ENCODE results near the gene SPG7.

SPG7 gene

DNA sequence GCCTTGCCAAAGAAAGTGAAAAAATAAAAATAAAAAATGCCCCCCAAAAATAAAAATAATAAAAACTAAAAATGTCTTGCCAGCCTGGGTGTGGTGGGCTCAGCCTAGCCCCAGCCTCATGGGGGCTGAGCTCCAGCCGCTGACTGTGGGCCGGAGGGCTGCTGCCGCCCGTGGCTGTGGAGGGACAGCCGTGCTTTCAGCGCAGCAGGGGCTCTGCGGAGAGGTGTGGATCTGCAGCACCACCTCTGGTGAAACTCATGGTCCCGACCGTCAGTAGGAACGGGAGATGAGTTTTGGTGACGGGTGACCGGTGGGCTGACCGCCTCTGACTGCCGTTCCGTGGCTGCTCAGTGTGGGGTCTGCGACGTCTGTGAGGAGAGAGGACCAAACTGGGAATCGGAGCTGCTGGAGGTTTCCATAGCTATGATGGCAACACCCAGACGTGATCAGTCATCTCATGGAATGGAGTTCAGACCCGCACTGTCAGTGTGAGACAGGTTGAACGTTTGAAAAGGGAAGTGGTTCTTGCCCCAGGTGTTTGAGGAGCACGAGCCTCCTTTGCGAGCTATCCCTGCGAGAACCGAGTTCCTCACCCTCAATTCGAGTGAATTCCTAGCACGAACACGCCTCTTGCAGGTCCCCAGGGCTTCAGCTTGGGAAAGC lies 40.3 kb downstream of the SPG7 start:
- peak; percentile 55 for FAIRE-seq
- TF ChIP-seq POU2F2 (IDR thresholded peaks at IDR 0.05; ENCODE audit: low read depth, low read length) = no peak
- no peak for TF ChIP-seq POLR2AphosphoS5 (IDR thresholded peaks at IDR 0.05; ENCODE audit: low read depth, low read length)
- peak; percentile 90 for TF ChIP-seq SPI1 (IDR thresholded peaks at IDR 0.05; ENCODE audit: low read depth, low read length)
- TF ChIP-seq POLR2A (IDR thresholded peaks at IDR 0.05; ENCODE audit: low read depth, low read length) = no peak
- TF ChIP-seq PAX5 (IDR thresholded peaks at IDR 0.05; ENCODE audit: insufficient read depth, low read length, severe bottlenecking) = no peak
- DNase-seq (ENCODE audit: insufficient read length, low spot score) = no peak

DNA sequence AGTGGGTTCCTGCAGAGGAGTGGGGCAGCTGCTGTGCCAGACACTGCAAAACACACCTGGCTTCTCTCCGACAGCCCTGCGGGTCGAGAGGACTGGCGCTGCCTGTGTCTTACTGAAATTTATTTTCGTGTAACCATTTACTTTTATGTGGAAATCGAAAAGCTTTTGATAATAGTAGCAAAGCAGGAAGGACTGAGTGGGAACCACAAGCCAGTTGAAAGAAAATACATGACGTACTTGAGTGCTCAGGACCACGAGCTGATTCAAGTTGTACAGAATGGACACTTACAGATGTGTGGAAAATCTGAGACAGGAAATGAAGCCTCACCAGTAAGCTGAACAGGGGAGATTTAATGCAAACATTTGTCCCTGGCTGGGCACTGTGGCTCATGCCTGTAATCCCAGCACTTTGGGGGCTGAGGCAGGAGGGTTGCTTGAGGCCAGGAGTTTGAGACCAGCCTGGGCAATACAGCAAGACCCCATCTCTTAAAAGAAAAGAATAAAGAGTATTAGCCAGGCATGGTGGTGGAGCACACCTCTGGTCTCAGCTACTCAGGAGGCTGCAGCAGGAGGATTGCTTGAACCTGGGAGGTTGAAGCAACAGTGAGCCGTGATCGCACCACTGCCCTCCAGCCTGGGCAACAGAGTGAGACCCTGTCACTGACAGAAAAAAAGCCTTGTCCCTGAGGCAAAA lies 41.0 kb downstream of the SPG7 start:
- DNase-seq (ENCODE audit: insufficient read length, low spot score) = no peak
- TF ChIP-seq POU2F2 (IDR thresholded peaks at IDR 0.05; ENCODE audit: low read depth, low read length) (no peak), TAF1 (IDR thresholded peaks at IDR 0.05; ENCODE audit: low read depth, low read length) (no peak), SPI1 (IDR thresholded peaks at IDR 0.05; ENCODE audit: low read depth, low read length) (no peak), PAX5 (IDR thresholded peaks at IDR 0.05; ENCODE audit: insufficient read depth, low read length, severe bottlenecking) (no peak), POLR2A (IDR thresholded peaks at IDR 0.05; ENCODE audit: low read depth, low read length) (no peak), POLR2AphosphoS5 (IDR thresholded peaks at IDR 0.05; ENCODE audit: low read depth, low read length) (no peak)
- peak; percentile 13 for FAIRE-seq

DNA sequence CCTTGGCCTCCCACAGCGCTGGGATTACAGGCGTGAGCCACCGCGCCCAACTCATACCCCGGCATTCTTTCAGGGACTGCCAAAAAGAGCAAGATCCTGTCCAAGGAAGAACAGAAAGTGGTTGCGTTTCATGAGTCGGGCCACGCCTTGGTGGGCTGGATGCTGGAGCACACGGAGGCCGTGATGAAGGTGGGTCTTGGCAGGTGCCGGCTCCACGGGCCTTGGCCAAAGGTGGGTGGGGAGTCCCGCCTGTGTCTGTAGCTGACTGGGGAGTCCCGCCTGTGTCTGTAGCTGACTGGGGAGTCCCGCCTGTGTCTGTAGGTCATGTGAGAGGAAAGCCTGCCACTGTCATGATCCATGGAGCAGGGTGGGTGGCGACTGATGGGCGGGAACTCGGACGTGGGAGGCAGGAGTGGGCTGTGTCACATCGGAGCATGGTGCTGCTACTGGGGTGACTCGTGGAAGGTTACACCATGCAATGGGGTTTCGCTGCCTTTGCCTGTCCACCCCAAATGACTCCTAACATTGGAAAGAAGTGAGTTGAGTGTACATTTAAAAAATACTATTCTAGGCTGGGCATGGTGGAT lies 42.3 kb downstream of the SPG7 start:
- FAIRE-seq = no peak
- TF ChIP-seq SPI1 (IDR thresholded peaks at IDR 0.05; ENCODE audit: low read depth, low read length) (no peak), POU2F2 (IDR thresholded peaks at IDR 0.05; ENCODE audit: low read depth, low read length) (no peak), TAF1 (IDR thresholded peaks at IDR 0.05; ENCODE audit: low read depth, low read length) (no peak), PAX5 (IDR thresholded peaks at IDR 0.05; ENCODE audit: insufficient read depth, low read length, severe bottlenecking) (no peak), POLR2A (IDR thresholded peaks at IDR 0.05; ENCODE audit: low read depth, low read length) (no peak), POLR2AphosphoS5 (IDR thresholded peaks at IDR 0.05; ENCODE audit: low read depth, low read length) (no peak)

DNA sequence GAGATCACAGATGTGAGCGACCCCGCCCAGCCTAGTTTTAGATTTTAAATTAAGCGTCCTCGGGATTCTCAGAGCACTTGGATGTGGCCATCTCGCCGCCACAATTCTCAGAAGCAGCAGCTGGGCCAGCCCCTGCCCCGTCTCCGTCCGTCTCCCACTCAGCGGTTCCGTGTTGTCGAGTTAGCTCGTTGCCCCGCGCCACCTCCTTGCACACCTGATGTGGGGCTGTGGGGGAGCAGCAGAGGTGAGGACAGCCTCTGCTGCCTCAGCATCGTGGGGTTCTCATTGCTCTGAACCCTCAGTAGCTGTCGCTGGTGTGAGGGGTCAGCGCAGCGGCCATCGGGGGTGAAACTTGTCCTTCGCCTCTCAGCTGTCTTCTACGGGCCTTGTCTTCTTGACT lies 44.1 kb downstream of the SPG7 start:
- TF ChIP-seq POU2F2 (IDR thresholded peaks at IDR 0.05; ENCODE audit: low read depth, low read length) = no peak
- no peak for TF ChIP-seq POLR2A (IDR thresholded peaks at IDR 0.05; ENCODE audit: low read depth, low read length)
- TF ChIP-seq SPI1 (IDR thresholded peaks at IDR 0.05; ENCODE audit: low read depth, low read length) = no peak
- no peak for TF ChIP-seq TAF1 (IDR thresholded peaks at IDR 0.05; ENCODE audit: low read depth, low read length)
- no peak for TF ChIP-seq POLR2AphosphoS5 (IDR thresholded peaks at IDR 0.05; ENCODE audit: low read depth, low read length)
- no peak for TF ChIP-seq PAX5 (IDR thresholded peaks at IDR 0.05; ENCODE audit: insufficient read depth, low read length, severe bottlenecking)
- no peak for FAIRE-seq
- DNase-seq (ENCODE audit: insufficient read length, low spot score) = no peak

More for the DNA sequence above, 42.3 kb downstream of the SPG7 start:
- DNase-seq (ENCODE audit: insufficient read length, low spot score) = no peak

DNA sequence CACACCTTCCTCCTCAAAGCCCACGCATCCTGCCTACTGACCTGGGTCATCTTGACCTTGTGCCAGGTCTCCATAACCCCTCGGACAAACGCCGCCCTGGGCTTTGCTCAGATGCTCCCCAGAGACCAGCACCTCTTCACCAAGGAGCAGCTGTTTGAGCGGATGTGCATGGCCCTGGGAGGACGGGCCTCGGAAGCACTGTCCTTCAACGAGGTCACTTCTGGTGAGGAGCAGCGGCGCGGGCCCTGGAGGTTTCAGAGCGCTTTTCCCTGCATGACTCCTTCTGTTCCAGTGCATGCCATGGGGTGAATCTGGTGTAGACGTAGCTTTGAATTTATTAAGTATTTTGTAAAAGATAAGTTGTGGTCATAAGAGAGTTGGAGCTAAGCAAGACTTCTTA lies 44.7 kb downstream of the SPG7 start:
- no peak for FAIRE-seq
- DNase-seq (ENCODE audit: insufficient read length, low spot score) = no peak
- no peak for TF ChIP-seq PAX5 (IDR thresholded peaks at IDR 0.05; ENCODE audit: insufficient read depth, low read length, severe bottlenecking)
- no peak for TF ChIP-seq SPI1 (IDR thresholded peaks at IDR 0.05; ENCODE audit: low read depth, low read length)
- TF ChIP-seq POLR2AphosphoS5 (IDR thresholded peaks at IDR 0.05; ENCODE audit: low read depth, low read length) = no peak
- TF ChIP-seq TAF1 (IDR thresholded peaks at IDR 0.05; ENCODE audit: low read depth, low read length) = no peak
- no peak for TF ChIP-seq POLR2A (IDR thresholded peaks at IDR 0.05; ENCODE audit: low read depth, low read length)

DNA sequence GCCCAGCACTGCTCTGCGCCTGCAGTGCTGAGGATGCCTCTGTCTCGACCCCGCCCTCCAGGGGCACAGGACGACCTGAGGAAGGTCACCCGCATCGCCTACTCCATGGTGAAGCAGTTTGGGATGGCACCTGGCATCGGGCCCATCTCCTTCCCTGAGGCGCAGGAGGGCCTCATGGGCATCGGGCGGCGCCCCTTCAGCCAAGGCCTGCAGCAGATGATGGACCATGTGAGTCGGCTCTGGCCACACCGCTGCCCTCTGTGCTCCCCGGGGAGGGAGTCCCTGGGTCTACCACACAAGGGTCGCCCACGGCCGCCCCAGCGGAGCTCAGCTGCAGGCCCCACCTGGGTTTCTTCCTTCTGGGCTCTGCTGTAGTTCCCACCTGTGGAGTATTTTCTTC lies 45.5 kb downstream of the SPG7 start:
- no peak for DNase-seq (ENCODE audit: insufficient read length, low spot score)
- FAIRE-seq = no peak
- TF ChIP-seq PAX5 (IDR thresholded peaks at IDR 0.05; ENCODE audit: insufficient read depth, low read length, severe bottlenecking) = no peak
- TF ChIP-seq TAF1 (IDR thresholded peaks at IDR 0.05; ENCODE audit: low read depth, low read length) = no peak
- TF ChIP-seq SPI1 (IDR thresholded peaks at IDR 0.05; ENCODE audit: low read depth, low read length) = no peak
- TF ChIP-seq POLR2A (IDR thresholded peaks at IDR 0.05; ENCODE audit: low read depth, low read length) = no peak
- no peak for TF ChIP-seq POU2F2 (IDR thresholded peaks at IDR 0.05; ENCODE audit: low read depth, low read length)
- no peak for TF ChIP-seq POLR2AphosphoS5 (IDR thresholded peaks at IDR 0.05; ENCODE audit: low read depth, low read length)

DNA sequence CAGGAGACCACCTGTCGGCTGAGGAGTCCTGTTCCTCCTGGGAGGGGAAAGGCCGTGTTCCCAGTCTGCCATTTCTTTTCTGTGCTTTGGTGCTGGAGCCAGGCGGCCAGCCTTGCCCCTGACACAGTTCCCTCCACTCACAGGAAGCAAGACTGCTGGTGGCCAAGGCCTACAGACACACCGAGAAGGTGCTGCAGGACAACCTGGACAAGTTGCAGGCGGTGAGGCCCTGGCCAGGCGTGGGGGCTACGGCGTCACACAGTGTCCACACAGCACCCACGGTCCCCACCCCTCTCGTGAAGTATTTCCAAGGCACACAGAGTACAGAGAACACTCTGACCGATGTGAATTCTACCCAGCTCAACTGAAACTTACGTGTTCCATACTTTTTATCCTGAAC lies 46.1 kb downstream of the SPG7 start:
- DNase-seq (ENCODE audit: insufficient read length, low spot score) = no peak
- TF ChIP-seq PAX5 (IDR thresholded peaks at IDR 0.05; ENCODE audit: insufficient read depth, low read length, severe bottlenecking) (no peak), POLR2AphosphoS5 (IDR thresholded peaks at IDR 0.05; ENCODE audit: low read depth, low read length) (no peak), TAF1 (IDR thresholded peaks at IDR 0.05; ENCODE audit: low read depth, low read length) (no peak), SPI1 (IDR thresholded peaks at IDR 0.05; ENCODE audit: low read depth, low read length) (no peak), POLR2A (IDR thresholded peaks at IDR 0.05; ENCODE audit: low read depth, low read length) (no peak), POU2F2 (IDR thresholded peaks at IDR 0.05; ENCODE audit: low read depth, low read length) (no peak)
- FAIRE-seq = no peak

DNA sequence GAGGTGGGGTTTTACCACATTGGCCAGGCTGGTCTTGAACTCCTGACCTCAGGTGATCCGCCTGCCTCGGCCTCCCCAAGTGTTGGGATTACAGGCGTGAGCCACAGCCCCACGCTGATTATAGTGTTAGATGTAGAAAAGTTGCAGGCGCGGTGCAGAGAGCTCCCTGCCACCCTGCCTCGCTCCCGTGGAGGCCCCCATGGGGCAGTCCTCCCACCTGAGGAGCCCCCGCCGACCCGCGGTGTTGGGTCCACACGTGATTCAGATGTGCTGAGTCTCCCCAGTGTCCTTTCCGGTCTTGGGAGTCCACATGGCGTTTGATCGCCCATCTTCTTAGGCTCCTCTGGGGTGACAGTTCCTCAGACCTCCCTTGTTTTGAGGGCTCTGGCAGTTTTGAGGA lies 47.1 kb downstream of the SPG7 start:
- TF ChIP-seq POLR2AphosphoS5 (IDR thresholded peaks at IDR 0.05; ENCODE audit: low read depth, low read length) = no peak
- no peak for DNase-seq (ENCODE audit: insufficient read length, low spot score)
- FAIRE-seq = no peak

DNA sequence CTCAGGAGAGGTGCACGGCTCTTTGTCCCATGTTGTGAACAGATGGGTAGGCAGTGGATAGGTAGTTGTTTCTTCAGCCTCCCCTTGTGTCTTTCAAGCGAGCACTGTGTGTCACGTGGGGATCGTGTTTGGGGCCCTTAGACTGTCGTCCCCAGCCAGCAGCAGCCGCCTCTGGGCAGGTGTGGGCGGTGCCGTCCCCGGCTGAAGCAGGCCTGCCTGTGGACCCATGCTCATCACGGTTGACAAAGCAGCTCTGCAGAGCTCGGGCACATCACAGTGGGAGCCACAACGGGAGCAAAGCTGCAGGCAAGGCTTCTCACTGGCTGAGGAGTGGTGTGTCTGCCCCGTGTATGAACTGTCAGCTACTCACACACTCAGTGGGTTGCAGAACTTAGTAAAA lies 47.6 kb downstream of the SPG7 start:
- no peak for FAIRE-seq
- DNase-seq (ENCODE audit: insufficient read length, low spot score) = no peak
- TF ChIP-seq PAX5 (IDR thresholded peaks at IDR 0.05; ENCODE audit: insufficient read depth, low read length, severe bottlenecking) (no peak), SPI1 (IDR thresholded peaks at IDR 0.05; ENCODE audit: low read depth, low read length) (no peak), POLR2A (IDR thresholded peaks at IDR 0.05; ENCODE audit: low read depth, low read length) (no peak)
